GM12875 (cell line): Measurements from ENCODE around the gene SYT6.

ENCODE experiments used
- H3K4me3 ChIP-seq: one replicate; pipeline ENCODE4 v1.5.1; 2011; ENCODE audit warnings: low read depth, low read length, control low read depth
- TF ChIP-seq, protein P1 (sequence below): IDR thresholded peaks from 2 replicates; pipeline ENCODE4 v1.5.1; 2011; ENCODE audit warnings: low read depth, mild to moderate bottlenecking, control low read depth, inconsistent platforms, low read length, moderate library complexity, borderline replicate concordance; ENCODE audit not compliant: insufficient read depth

The SYT6 gene, protein sequence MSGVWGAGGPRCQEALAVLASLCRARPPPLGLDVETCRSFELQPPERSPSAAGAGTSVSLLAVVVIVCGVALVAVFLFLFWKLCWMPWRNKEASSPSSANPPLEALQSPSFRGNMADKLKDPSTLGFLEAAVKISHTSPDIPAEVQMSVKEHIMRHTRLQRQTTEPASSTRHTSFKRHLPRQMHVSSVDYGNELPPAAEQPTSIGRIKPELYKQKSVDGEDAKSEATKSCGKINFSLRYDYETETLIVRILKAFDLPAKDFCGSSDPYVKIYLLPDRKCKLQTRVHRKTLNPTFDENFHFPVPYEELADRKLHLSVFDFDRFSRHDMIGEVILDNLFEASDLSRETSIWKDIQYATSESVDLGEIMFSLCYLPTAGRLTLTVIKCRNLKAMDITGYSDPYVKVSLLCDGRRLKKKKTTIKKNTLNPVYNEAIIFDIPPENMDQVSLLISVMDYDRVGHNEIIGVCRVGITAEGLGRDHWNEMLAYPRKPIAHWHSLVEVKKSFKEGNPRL

DNA sequence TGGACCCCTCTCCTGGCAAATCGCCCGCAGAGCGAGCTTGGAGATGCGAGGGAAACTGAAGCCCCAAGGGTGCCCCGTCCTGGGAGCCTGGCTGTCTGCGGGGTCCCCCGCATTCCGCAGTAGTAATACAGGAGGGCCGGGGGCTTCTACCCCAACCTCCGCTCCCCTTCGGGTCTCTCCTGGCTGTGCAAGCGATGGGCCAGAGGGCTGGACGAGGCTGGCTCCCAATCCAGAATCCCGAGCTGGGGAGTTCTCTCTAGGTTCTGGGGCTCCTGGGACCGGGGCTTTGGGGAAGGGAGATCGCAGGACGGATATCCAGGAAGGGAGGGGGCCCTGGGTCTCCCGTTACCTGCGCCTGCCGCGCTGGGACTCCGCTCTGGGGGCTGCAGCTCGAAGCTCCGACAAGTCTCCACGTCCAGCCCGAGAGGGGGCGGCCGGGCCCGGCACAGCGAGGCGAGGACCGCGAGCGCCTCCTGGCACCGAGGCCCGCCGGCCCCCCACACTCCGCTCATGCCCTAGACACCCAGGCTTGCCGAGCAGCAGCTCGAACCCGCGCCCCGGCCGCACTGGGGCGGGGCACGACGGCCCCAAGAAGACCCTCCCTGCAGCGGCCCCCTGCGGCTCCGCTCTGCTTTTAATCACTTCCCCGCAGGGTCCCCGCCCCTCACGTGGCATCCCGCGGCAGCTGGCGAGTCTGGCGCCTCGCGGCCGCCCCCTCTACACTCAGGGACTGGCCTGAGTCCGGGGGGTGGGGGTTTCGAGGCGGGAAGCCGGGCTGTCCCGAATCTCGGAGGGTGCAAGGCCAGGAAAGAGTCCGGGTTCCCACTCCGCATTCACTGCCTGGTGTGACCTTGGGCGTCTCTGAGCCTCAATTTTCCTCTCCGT lies at the start of gene SYT6:
SYT6 (minus strand) TSS at position 609 of the 885 bp plus-strand sequence; CDS start at position 512, 97 bp downstream.
- no peak within 1 kb of the TSS for H3K4me3 ChIP-seq

DNA sequence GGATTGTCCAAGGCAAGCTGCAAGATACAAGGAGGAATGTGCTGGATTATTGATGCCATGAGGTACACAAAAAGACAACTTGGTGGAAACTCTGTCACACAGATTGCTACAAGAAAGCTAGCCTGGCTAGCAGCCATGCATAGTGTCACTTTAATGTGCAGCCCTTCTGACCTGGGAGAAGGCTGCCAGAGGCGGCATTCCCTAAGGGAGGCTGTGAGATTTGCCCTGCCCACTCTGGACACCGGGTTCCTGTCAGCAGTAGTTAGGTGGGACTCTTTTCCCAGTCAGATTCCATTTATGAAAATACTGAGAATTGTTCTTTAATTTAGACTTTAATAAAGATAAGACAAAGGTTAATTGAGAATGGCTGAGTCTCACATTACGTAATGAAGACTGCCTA lies 47.8 kb upstream of the SYT6 start:
- H3K4me3 ChIP-seq: no peak overlapping the region

More for the DNA sequence above, at the start of gene SYT6:
- TF ChIP-seq, protein P1, sequence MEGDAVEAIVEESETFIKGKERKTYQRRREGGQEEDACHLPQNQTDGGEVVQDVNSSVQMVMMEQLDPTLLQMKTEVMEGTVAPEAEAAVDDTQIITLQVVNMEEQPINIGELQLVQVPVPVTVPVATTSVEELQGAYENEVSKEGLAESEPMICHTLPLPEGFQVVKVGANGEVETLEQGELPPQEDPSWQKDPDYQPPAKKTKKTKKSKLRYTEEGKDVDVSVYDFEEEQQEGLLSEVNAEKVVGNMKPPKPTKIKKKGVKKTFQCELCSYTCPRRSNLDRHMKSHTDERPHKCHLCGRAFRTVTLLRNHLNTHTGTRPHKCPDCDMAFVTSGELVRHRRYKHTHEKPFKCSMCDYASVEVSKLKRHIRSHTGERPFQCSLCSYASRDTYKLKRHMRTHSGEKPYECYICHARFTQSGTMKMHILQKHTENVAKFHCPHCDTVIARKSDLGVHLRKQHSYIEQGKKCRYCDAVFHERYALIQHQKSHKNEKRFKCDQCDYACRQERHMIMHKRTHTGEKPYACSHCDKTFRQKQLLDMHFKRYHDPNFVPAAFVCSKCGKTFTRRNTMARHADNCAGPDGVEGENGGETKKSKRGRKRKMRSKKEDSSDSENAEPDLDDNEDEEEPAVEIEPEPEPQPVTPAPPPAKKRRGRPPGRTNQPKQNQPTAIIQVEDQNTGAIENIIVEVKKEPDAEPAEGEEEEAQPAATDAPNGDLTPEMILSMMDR: no peak

DNA sequence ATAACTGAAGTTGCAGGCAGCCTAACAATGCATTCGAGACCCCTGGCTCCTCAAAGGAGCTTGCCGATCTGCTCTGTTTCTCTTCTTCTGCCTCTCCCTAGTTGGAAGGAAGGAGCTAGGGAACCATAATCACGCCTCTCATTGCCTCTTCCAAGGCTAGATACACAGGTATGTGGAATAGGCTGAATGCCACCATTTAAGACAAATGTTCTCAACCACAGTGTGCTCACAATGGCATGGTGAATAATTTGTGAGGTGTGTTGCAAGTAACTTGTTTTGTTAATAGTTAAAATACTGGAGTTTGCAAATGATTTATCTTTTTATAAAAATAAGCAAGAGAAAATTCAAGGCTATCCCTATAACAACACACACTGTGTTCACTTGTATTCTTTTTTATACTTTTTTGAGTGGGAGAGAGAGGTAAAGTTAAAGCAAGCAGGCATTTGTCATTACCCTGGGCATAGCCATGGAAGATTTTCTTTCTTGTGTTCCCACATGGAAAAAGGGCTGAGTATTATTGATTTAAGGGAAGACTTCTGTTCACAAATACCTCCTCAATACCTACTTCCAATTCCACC lies 45.4 kb upstream of the SYT6 start:
- H3K4me3 ChIP-seq: no peak overlapping the region
- TF ChIP-seq, protein P1: no peak

More for the DNA sequence above, 47.8 kb upstream of the SYT6 start:
- TF ChIP-seq, protein P1: no peak

DNA sequence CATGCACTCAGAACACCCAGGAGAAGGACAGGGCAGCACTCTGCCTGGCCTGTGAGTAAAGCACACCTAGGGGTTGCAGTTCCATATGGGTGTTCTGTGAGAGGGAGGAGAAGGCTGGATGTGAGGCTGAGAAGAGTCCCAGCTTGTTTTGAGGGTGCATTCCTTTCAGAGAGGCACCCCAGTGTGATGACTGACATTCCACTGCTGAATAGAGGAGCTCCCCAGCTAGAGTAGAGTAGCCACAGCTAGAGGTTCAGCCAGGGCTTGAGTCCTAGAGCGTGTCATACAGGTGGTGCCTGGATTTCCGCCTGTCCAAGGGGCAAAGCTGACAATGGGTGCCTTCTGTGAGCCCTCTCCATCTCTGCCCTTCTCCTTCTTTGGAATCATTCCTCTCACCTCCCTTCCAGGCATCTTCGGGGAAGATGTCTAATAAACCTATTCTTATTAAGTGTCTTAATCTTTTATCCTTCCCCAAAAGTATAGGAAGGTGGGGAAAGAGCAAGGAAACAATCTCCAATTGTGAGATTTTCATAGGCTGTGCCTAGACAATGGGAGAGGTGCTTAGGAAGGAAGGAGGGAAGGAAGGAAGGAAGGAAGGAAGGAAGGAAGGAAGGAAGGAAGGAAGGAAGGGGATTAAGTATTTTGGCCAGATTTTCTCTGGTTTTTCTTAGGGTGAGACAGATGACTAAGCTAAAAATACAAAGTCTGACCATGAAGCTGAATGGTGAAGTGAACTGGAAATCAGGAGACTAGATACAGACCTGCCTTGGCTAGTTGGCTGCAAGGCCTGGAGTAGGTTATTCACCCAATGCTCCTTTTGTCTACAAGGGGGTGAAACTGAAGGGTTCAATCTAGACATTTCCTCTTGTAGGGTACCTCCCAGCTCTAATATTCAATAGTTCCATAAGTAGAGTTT lies 43.6 kb upstream of the SYT6 start:
- no peak overlapping the region for H3K4me3 ChIP-seq
- TF ChIP-seq, protein P1: no peak

DNA sequence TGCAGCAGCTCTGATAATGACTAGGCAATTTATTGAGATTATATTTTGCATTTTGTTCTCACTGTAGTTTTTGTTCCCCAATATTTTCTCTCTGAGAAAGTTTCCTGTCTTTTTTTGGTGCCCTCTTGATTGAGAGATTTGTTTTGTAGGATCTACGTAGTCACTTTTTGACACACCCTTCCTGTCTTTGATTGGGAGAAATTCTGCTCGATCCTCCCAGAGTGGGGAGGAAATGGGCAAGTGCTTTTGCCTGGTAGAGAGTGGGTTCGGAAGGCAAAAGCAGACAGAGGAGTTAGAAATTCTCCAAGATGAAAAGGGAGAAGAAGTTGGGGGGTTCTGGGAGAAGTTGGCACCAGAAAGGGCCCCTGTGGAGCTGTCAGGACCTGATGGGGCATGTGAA lies 42.1 kb upstream of the SYT6 start:
- H3K4me3 ChIP-seq: no peak overlapping the region
- TF ChIP-seq, protein P1: no peak

DNA sequence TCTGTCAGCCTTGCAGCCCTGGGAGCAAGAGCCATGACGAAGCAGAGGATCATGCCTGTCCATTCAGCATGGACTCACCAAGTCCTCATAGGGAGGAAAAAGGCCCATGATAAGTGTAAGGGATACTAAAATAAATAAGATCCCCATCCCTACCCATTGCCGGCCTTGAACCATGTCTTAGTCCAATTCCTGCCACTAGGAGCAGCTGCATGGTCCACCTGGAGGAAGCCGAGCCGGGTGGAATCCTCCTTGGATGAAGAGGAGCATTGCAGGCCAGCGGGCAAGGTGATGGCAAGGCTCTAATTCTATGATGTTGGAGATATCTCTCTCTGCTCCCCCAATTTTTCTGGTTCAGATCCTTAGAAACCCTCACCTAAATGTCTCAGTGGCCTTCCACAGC lies 38.7 kb upstream of the SYT6 start:
- no peak overlapping the region for H3K4me3 ChIP-seq
- TF ChIP-seq, protein P1: no peak
